K562 (cell line): ENCODE results near the gene GFOD2. TPM values are rescaled to one million over a fixed set of nuclear protein-coding genes. Genes with fewer than 3 reads are reported as not detected.
A peak's percentile ranks its signal among the peaks of the same experiment; 100 is the strongest.

Source experiments
- ATF7 ChIP-seq: fragments of 450-650 bp; IDR thresholded peaks from 2 replicates; pipeline ENCODE4 v1.7.1; 2014; ENCODE audit warnings: mild to moderate bottlenecking, moderate library complexity
- BHLHE40 ChIP-seq: IDR thresholded peaks from 2 replicates; pipeline ENCODE4 v1.6.1; 2011; ENCODE audit warnings: low read length, improper control_type of control experiment
- CBX5 ChIP-seq: IDR thresholded peaks from 2 replicates; pipeline ENCODE4 v1.6.1; 2014; ENCODE audit warnings: low read depth, borderline replicate concordance
- CEBPB ChIP-seq: fragments of 450-650 bp; IDR thresholded peaks from 2 replicates; pipeline ENCODE4 v1.6.1; 2016; ENCODE audit warnings: missing genetic modification characterization, missing compliant biosample characterization
- EGR1 ChIP-seq: fragments of 450-650 bp; conservative IDR thresholded peaks from 2 replicates; pipeline ENCODE4 v1.6.1; 2017; ENCODE audit warnings: mild to moderate bottlenecking
- GTF3C2 ChIP-seq: IDR thresholded peaks from 3 replicates; pipeline ENCODE4 v1.6.1; 2011; ENCODE audit warnings: borderline replicate concordance, mild to moderate bottlenecking, moderate library complexity; ENCODE audit not compliant: insufficient read length; ENCODE audit errors: extremely low read depth
- KAT2B ChIP-seq: IDR thresholded peaks from one replicate; pipeline ENCODE4 v1.6.1; 2012; ENCODE audit warnings: low read depth, mild to moderate bottlenecking, control low read depth, inconsistent platforms, low read length, moderate library complexity
- MAFF ChIP-seq: IDR thresholded peaks from 2 replicates; pipeline ENCODE4 v1.6.1; 2012; ENCODE audit warnings: low read length, improper control_type of control experiment
- MYBL2 ChIP-seq, 2 experiments: fragments of 450-650 bp in 1 of 2; sonication (generic) in 1 of 2; formaldehyde crosslinking in 1 of 2; IDR thresholded peaks; 2 replicates each; pipeline versions ENCODE4 v1.6.1 to v1.8.1; 2017 to 2022; ENCODE audit warnings: borderline replicate concordance in 1 of 2, inconsistent platforms in 1 of 2, low read depth in 1 of 2, mild to moderate bottlenecking in 1 of 2, missing genetic modification reagents in 1 of 2, moderate library complexity in 1 of 2
- NCOA2 ChIP-seq, 2 experiments: fragments of 450-650 bp; IDR thresholded peaks; 2 replicates each; pipeline ENCODE4 v1.6.1; 2018; ENCODE audit warnings: mild to moderate bottlenecking in 2 of 2, moderate library complexity in 1 of 2; ENCODE audit not compliant: partially characterized antibody in 2 of 2
- NCOA4 ChIP-seq: fragments of 450-650 bp; IDR thresholded peaks from 2 replicates; pipeline ENCODE4 v1.6.1; 2018; ENCODE audit warnings: mild to moderate bottlenecking; ENCODE audit not compliant: partially characterized antibody
- NCOA6 ChIP-seq: fragments of 450-650 bp; IDR thresholded peaks from 2 replicates; pipeline ENCODE4 v1.6.1; 2017; ENCODE audit warnings: mild to moderate bottlenecking
- RBM34 ChIP-seq: fragments of 200-400 bp; formaldehyde crosslinking; IDR thresholded peaks from 2 replicates; pipeline ENCODE4 v1.6.1; 2018; ENCODE audit warnings: low read length, borderline replicate concordance; ENCODE audit not compliant: insufficient read depth
- SMARCE1 ChIP-seq: fragments of 450-650 bp; IDR thresholded peaks from 2 replicates; pipeline ENCODE4 v1.7.1; 2016; ENCODE audit warnings: mild to moderate bottlenecking
- TEAD2 ChIP-seq: fragments of 450-650 bp; IDR thresholded peaks from 2 replicates; pipeline ENCODE4 v1.6.1; 2016; ENCODE audit warnings: missing genetic modification characterization, control low read depth, missing compliant biosample characterization
- ZEB2 ChIP-seq: fragments of 450-650 bp; IDR thresholded peaks from 2 replicates; pipeline ENCODE4 v1.6.1; 2016
- ZNF12 ChIP-seq: sonication (generic); formaldehyde crosslinking; IDR thresholded peaks from 2 replicates; pipeline ENCODE4 v1.4.0; 2020; ENCODE audit warnings: mild to moderate bottlenecking, missing genetic modification reagents
- ZNF121 ChIP-seq: sonication (generic); formaldehyde crosslinking; conservative IDR thresholded peaks from 2 replicates; pipeline ENCODE4 v1.8.0; 2022; ENCODE audit warnings: missing genetic modification reagents
- ZNF551 ChIP-seq: fragments of 250-450 bp; sonication (Bioruptor Pico); IDR thresholded peaks from 2 replicates; pipeline ENCODE4 v1.5.0; 2021; ENCODE audit warnings: mild to moderate bottlenecking, moderate library complexity
- ZNF57 ChIP-seq: fragments of 450-650 bp; formaldehyde crosslinking; IDR thresholded peaks from 2 replicates; pipeline ENCODE4 v1.4.0; 2020; ENCODE audit warnings: mild to moderate bottlenecking, moderate library complexity
- ZNF785 ChIP-seq: fragments of 250-450 bp; sonication (Bioruptor Pico); IDR thresholded peaks from 2 replicates; pipeline ENCODE4 v1.4.0; 2020; ENCODE audit warnings: mild to moderate bottlenecking
- ZSCAN29 ChIP-seq: fragments of 450-650 bp; IDR thresholded peaks from 2 replicates; pipeline ENCODE4 v1.6.1; 2017
- polyA plus RNA-seq, 8 experiments: library from polyadenylated mRNA; depleted of rRNA in 4 of 8; stranded (reverse) in 5 of 8; unstranded in 3 of 8; fragments of >200 nt; fragmentation: Nextera tagmentation in 2 of 8; fragmentation: Illumina TruSeq in 1 of 8; extraction: Ambion mirVana in 2 of 8; extraction: Trizol in 1 of 8; gene quantifications; 2 replicates each; pipeline versions ENCODE4 v1.2.1 to v1.2.3, GENCODE V29; 2011 to 2014; ENCODE audit warnings: inconsistent platforms in 1 of 8, missing spikeins in 1 of 8
- total RNA-seq, 7 experiments: library from RNA; depleted of rRNA in 6 of 7; stranded (reverse); fragments of >200 nt in 6 of 7; fragmentation: Illumina TruSeq in 2 of 7; extraction: Trizol in 2 of 7; gene quantifications; 2 replicates each; pipeline versions ENCODE4 v1.2.1 to v1.2.3, GENCODE V29; 2011 to 2021; ENCODE audit warnings: low replicate concordance in 1 of 7
- TF ChIP-seq, protein P1 (sequence below), 2 experiments: fragments of 450-650 bp; IDR thresholded peaks; 2 replicates each; pipeline ENCODE4 v1.6.1; 2018; ENCODE audit warnings: mild to moderate bottlenecking in 2 of 2, low read depth in 1 of 2; ENCODE audit not compliant: partially characterized antibody in 2 of 2
- TF ChIP-seq, protein P2 (sequence below): IDR thresholded peaks from 3 replicates; pipeline ENCODE4 v1.6.1; 2011; ENCODE audit warnings: borderline replicate concordance, mild to moderate bottlenecking; ENCODE audit not compliant: insufficient read length, insufficient read depth

Gene GFOD2
- total and polyA plus RNA-seq, 9 of the 15 experiments (the other 6 are each of a cell fraction or from before 2014, with no cell fraction given) = 1.9 to 15.8 (median 11.1) TPM

DNA sequence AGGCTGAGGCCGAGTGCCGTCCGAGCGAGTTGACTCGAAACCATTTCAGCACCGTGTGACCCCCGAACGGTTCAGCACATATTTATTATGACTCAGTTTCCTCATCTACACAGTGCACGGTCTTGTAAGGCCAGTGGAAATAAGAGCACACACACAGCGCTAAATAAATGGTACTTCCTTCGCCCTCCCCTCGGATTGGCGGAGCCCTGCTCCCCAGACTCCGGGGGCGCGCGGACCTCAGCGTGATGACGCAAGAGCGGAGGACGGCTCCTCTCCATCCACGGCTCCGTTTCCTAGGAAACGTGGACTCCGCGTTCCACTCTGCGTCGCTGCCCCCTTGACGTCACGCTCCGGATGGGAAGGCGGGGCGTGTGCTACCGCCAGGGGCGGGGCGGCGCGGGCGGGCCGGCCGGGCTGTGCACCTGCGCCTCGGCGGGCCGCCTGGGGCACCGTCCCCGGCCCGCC, 58.5 kb downstream of the GFOD2 start, which contains the start of gene PARD6A (continued):
- TF ChIP-seq MYBL2 (IDR thresholded peaks at IDR 0.05; ENCODE audit: low read depth) (no peak), MYBL2 (CRISPR knock-in tag; IDR thresholded peaks at IDR 0.05; ENCODE audit: borderline replicate concordance) (no peak), ZEB2 (no peak), BHLHE40 (peak; percentile 46; the same call in 1 of the 2 replicates), EGR1 (peak; percentile 73), NCOA2 (IDR thresholded peaks at IDR 0.05; ENCODE audit: partially characterized antibody in 2 of 2) (no peak), ZNF12 (CRISPR knock-in tag) (no peak), SMARCE1 (no peak), CEBPB (tag) (peak; percentile 98), NCOA4 (no peak), CBX5 (no peak), ZNF121 (no peak), KAT2B (no peak), ZNF57 (no peak), ATF7 (peak; percentile 96), NCOA6 (no peak), ZNF785 (no peak), ZSCAN29 (no peak), ZNF551 (CRISPR knock-in tag) (no peak), GTF3C2 (no peak), RBM34 (no peak), TEAD2 (no peak), MAFF (no peak)
- TF ChIP-seq, protein P1, sequence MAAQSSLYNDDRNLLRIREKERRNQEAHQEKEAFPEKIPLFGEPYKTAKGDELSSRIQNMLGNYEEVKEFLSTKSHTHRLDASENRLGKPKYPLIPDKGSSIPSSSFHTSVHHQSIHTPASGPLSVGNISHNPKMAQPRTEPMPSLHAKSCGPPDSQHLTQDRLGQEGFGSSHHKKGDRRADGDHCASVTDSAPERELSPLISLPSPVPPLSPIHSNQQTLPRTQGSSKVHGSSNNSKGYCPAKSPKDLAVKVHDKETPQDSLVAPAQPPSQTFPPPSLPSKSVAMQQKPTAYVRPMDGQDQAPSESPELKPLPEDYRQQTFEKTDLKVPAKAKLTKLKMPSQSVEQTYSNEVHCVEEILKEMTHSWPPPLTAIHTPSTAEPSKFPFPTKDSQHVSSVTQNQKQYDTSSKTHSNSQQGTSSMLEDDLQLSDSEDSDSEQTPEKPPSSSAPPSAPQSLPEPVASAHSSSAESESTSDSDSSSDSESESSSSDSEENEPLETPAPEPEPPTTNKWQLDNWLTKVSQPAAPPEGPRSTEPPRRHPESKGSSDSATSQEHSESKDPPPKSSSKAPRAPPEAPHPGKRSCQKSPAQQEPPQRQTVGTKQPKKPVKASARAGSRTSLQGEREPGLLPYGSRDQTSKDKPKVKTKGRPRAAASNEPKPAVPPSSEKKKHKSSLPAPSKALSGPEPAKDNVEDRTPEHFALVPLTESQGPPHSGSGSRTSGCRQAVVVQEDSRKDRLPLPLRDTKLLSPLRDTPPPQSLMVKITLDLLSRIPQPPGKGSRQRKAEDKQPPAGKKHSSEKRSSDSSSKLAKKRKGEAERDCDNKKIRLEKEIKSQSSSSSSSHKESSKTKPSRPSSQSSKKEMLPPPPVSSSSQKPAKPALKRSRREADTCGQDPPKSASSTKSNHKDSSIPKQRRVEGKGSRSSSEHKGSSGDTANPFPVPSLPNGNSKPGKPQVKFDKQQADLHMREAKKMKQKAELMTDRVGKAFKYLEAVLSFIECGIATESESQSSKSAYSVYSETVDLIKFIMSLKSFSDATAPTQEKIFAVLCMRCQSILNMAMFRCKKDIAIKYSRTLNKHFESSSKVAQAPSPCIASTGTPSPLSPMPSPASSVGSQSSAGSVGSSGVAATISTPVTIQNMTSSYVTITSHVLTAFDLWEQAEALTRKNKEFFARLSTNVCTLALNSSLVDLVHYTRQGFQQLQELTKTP (IDR thresholded peaks at IDR 0.05; ENCODE audit: low read depth in 1 of 2, partially characterized antibody in 2 of 2) = no peak
- TF ChIP-seq, protein P2, sequence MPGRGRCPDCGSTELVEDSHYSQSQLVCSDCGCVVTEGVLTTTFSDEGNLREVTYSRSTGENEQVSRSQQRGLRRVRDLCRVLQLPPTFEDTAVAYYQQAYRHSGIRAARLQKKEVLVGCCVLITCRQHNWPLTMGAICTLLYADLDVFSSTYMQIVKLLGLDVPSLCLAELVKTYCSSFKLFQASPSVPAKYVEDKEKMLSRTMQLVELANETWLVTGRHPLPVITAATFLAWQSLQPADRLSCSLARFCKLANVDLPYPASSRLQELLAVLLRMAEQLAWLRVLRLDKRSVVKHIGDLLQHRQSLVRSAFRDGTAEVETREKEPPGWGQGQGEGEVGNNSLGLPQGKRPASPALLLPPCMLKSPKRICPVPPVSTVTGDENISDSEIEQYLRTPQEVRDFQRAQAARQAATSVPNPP = no peak
